ENCODE results near the gene GFY.
"Not testable (repeated sequence)": the region's sequence is repeated elsewhere in the genome, so short reads cannot be mapped to it uniquely, and the experiment has no call there.

GFY gene

GRCh38 chr19:49470615-49470978, 45.4 kb downstream of the GFY start:
- DNase-seq (ENCODE audit: low spot score), result no peak

GRCh38 chr19:49472936-49473335, 47.7 kb downstream of the GFY start:
- DNase-seq (ENCODE audit: low spot score), result no peak

- not testable (repeated sequence) for DNase-seq (ENCODE audit: low spot score)
Observed at GRCh38 chr19:49473501-49473867, 48.3 kb downstream of the GFY start.

- DNase-seq (ENCODE audit: low spot score), result peak; percentile 95
Observed at GRCh38 chr19:49473868-49474541, 48.8 kb downstream of the GFY start, which contains the start of gene FLT3LG. Gene FLT3LG (plus strand): TSS chr19:49474215. CDS start chr19:49474640, 425 bp downstream.

GRCh38 chr19:49474542-49474924, 49.3 kb downstream of the GFY start:
- DNase-seq (ENCODE audit: low spot score), result no peak

GRCh38 chr19:49475191-49475917, 50.2 kb downstream of the GFY start:
- no peak for DNase-seq (ENCODE audit: low spot score)

GRCh38 chr19:49475995-49476880, 51.0 kb downstream of the GFY start:
- DNase-seq (ENCODE audit: low spot score), result peak; percentile 91

Measured in HuH-7 (cell line).